ENCODE data around the gene ERMP1. TPM values are rescaled to one million over a fixed set of nuclear protein-coding genes. Genes with fewer than 3 reads are reported as not detected.
A peak's percentile ranks its signal among the peaks of the same experiment; 100 is the strongest.

Gene ERMP1
- polyA plus RNA-seq, 1 of the 3 experiments (the other 2 are of a cell fraction) = 5.9 TPM

DNA sequence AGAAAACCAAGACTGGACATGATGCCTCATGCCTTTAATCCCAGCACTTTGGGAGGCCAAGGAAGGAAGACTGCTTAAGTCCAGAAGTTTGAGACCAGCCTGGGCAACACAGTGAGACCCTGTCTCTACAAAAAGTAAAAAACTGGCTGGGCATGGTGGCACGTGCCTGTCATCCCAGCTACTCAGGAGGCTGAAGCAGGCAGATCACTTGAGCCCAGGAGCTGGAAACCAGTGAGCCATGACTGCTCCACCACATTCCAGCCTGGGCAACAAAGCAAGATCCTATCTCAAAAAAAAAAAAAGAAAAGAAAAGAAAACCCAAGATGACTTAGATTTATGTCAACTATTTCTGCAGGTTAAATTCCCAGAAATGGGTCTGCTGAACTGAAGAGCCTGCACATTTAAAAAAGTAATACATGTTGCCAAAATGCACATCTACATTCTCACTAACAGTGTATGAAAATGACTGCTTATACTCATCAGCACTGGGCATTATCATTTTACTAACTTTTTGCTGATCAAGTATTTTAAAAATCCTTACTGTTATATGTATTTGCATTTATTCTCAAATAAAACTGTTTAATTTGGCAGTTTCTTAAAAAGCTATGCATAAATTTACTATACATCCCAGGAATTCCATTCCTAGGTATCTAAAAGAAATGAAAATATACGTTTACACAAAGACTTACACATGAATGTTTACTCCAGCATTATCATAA lies 14.3 kb downstream of the ERMP1 start:
- ChIA-PET CTCF (interaction anchor here (2.4 kb wide), 1 partner anchor 14 kb away, joined by 9 read pairs; the partner anchor contains the start of gene ERMP1), POLR2A (no interaction called here)
- peaks cover 0 to 5% of the 10 kb centered on the region in 2 experiments; a peak in 1 of 4 replicates for H3K4me1 ChIP-seq (ENCODE audit: control insufficient read depth in 1 of 2, insufficient read depth in 2 of 2, low read depth in 1 of 2, low read length in 1 of 2)
- DNase-seq = no peak
- H3K36me3 ChIP-seq (replicated peaks in 1 of 2; ENCODE audit: control insufficient read depth in 1 of 2, insufficient read depth in 2 of 2, low read length in 1 of 2) = peaks cover 0 to 3% of the 10 kb centered on the region in 2 experiments
- H2AFZ ChIP-seq (ENCODE audit: low read depth) = no peak overlapping the region
- no peaks in the 10 kb centered on the region for H3K79me2 ChIP-seq (ENCODE audit: insufficient read depth)
- no peak overlapping the region for H3K4me3 ChIP-seq (ENCODE audit: low read depth in 2 of 2, low read length in 1 of 2)
- H3K9ac ChIP-seq = no peak overlapping the region
- H4K20me1 ChIP-seq (ENCODE audit: insufficient read depth) = no peaks in the 10 kb centered on the region
- H3K27ac ChIP-seq (ENCODE audit: low read depth in 2 of 2, low read length in 1 of 2) = peak overlapping the region in 1 of 2 experiments; percentile 49; a peak in 2 of 4 replicates
- H3K27me3 ChIP-seq (ENCODE audit: insufficient read depth) = no peaks in the 10 kb centered on the region
- TF ChIP-seq, protein P1, sequence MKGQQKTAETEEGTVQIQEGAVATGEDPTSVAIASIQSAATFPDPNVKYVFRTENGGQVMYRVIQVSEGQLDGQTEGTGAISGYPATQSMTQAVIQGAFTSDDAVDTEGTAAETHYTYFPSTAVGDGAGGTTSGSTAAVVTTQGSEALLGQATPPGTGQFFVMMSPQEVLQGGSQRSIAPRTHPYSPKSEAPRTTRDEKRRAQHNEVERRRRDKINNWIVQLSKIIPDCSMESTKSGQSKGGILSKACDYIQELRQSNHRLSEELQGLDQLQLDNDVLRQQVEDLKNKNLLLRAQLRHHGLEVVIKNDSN (IDR thresholded peaks at IDR 0.05; ENCODE audit: borderline replicate concordance, low read depth) = no peak
- no peak for TF ChIP-seq MXI1 (IDR thresholded peaks at IDR 0.05; ENCODE audit: low read depth, low read length)
- no peak for TF ChIP-seq FOXJ3 (CRISPR knock-in tag; IDR thresholded peaks at IDR 0.05)
- TF ChIP-seq TAF1 (IDR thresholded peaks at IDR 0.05; ENCODE audit: borderline replicate concordance, low read depth, low read length) = no peak
- TF ChIP-seq ELF1 (IDR thresholded peaks at IDR 0.05) = no peak
- no peak for TF ChIP-seq EZH2phosphoT487 (IDR thresholded peaks at IDR 0.05; ENCODE audit: borderline replicate concordance, low read depth)
- no peak for TF ChIP-seq SIN3A (IDR thresholded peaks at IDR 0.05; ENCODE audit: borderline replicate concordance, low read depth, low read length)
- TF ChIP-seq POLR2AphosphoS5 (IDR thresholded peaks at IDR 0.05; ENCODE audit: low read depth, low read length) = no peak
- TF ChIP-seq EP300 (IDR thresholded peaks at IDR 0.05; ENCODE audit: borderline replicate concordance in 1 of 2, low read depth in 1 of 2, low read length in 1 of 2) = no peak
- TF ChIP-seq YY1 (IDR thresholded peaks at IDR 0.05; ENCODE audit: low read depth) = no peak
- TF ChIP-seq RXRA (IDR thresholded peaks at IDR 0.05; ENCODE audit: borderline replicate concordance, low read depth) = no peak
- TF ChIP-seq NFIC (IDR thresholded peaks at IDR 0.05; ENCODE audit: borderline replicate concordance) = no peak
- TF ChIP-seq MEF2A (IDR thresholded peaks at IDR 0.05; ENCODE audit: borderline replicate concordance, low read depth) = no peak
- TF ChIP-seq, protein P2, sequence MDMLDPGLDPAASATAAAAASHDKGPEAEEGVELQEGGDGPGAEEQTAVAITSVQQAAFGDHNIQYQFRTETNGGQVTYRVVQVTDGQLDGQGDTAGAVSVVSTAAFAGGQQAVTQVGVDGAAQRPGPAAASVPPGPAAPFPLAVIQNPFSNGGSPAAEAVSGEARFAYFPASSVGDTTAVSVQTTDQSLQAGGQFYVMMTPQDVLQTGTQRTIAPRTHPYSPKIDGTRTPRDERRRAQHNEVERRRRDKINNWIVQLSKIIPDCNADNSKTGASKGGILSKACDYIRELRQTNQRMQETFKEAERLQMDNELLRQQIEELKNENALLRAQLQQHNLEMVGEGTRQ (IDR thresholded peaks at IDR 0.05; ENCODE audit: borderline replicate concordance, low read depth, low read length) = no peak
- TF ChIP-seq, protein P3, sequence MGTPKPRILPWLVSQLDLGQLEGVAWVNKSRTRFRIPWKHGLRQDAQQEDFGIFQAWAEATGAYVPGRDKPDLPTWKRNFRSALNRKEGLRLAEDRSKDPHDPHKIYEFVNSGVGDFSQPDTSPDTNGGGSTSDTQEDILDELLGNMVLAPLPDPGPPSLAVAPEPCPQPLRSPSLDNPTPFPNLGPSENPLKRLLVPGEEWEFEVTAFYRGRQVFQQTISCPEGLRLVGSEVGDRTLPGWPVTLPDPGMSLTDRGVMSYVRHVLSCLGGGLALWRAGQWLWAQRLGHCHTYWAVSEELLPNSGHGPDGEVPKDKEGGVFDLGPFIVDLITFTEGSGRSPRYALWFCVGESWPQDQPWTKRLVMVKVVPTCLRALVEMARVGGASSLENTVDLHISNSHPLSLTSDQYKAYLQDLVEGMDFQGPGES (IDR thresholded peaks at IDR 0.05; ENCODE audit: low read depth, low read length) = no peak
- TF ChIP-seq, protein P4, sequence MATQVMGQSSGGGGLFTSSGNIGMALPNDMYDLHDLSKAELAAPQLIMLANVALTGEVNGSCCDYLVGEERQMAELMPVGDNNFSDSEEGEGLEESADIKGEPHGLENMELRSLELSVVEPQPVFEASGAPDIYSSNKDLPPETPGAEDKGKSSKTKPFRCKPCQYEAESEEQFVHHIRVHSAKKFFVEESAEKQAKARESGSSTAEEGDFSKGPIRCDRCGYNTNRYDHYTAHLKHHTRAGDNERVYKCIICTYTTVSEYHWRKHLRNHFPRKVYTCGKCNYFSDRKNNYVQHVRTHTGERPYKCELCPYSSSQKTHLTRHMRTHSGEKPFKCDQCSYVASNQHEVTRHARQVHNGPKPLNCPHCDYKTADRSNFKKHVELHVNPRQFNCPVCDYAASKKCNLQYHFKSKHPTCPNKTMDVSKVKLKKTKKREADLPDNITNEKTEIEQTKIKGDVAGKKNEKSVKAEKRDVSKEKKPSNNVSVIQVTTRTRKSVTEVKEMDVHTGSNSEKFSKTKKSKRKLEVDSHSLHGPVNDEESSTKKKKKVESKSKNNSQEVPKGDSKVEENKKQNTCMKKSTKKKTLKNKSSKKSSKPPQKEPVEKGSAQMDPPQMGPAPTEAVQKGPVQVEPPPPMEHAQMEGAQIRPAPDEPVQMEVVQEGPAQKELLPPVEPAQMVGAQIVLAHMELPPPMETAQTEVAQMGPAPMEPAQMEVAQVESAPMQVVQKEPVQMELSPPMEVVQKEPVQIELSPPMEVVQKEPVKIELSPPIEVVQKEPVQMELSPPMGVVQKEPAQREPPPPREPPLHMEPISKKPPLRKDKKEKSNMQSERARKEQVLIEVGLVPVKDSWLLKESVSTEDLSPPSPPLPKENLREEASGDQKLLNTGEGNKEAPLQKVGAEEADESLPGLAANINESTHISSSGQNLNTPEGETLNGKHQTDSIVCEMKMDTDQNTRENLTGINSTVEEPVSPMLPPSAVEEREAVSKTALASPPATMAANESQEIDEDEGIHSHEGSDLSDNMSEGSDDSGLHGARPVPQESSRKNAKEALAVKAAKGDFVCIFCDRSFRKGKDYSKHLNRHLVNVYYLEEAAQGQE (IDR thresholded peaks at IDR 0.05; ENCODE audit: low read depth, low read length) = no peak
- TF ChIP-seq FOSL2 (IDR thresholded peaks at IDR 0.05; ENCODE audit: borderline replicate concordance, low read depth) = no peak
- TF ChIP-seq GATA2 (CRISPR knock-in tag; IDR thresholded peaks at IDR 0.05) = no peak
- TF ChIP-seq GABPA (IDR thresholded peaks at IDR 0.05; ENCODE audit: low read depth) = no peak
- WGBS (ENCODE audit: low lambda C conversion rate) = 96% methylated on average over 2 of the region's 2 CpGs
- no peak overlapping the region; the same call in 1 of the 2 replicates for H3K4me2 ChIP-seq
- peaks cover 12% of the 10 kb centered on the region for H3F3A ChIP-seq (replicated peaks; ENCODE audit: insufficient read depth)
- no peaks in the 10 kb centered on the region for H3K9me2 ChIP-seq
- H3K9me3 ChIP-seq = no peaks in the 10 kb centered on the region
